GM12878 (cell line): ENCODE results near the gene MRPS27. TPM values are rescaled to one million over a fixed set of nuclear protein-coding genes. Genes with fewer than 3 reads are reported as not detected.

ENCODE experiments used
- ATAC-seq: fragments of 200-7000 bp; cut with Tn5 transposase; 3 replicates; pipeline ENCODE4 v1.9.1; 2020; ENCODE audit warnings: mild to moderate bottlenecking, moderate library complexity
- BruUV-seq: library from RNA; stranded (reverse); fragments of 400-500 nt; replicated peaks from 2 replicates; lab custom pipeline; 2021; lab: Mats Ljungman, UMichigan
- CTCF ChIA-PET: fragments of 300-600 bp; sonication (Branson Sonifier 250); formaldehyde crosslinking; extraction: SDS; loops from one replicate; lab custom pipeline; 2021; ENCODE audit warnings: inconsistent platforms; lab: Yijun Ruan, JAX
- POLR2A ChIA-PET: fragments of 350-600 bp; formaldehyde crosslinking; extraction: SDS; loops from one replicate; lab custom pipeline; 2021; ENCODE audit warnings: inconsistent platforms; lab: Charles Lee
- RAD21 ChIA-PET: fragments of 300-600 bp; sonication (Branson Sonifier 250); formaldehyde crosslinking; loops from one replicate; lab custom pipeline; 2023; ENCODE audit warnings: antibody characterized with exemption; ENCODE audit not compliant: unreplicated experiment; lab: Charles Lee
- SMC1A ChIA-PET: fragments of 300-600 bp; sonication (Branson Sonifier 250); formaldehyde crosslinking; loops from one replicate; lab custom pipeline; 2023; ENCODE audit not compliant: unreplicated experiment, uncharacterized antibody; lab: Charles Lee
- DNase-seq: peaks from one replicate; pipeline ENCODE4 v3.0.0-alpha.2; 2011; ENCODE audit warnings: low read depth, low spot score
- FAIRE-seq: peaks from 3 replicates; lab custom pipeline; 2011; peaks lifted over from hg19 to GRCh38; lab: Jason Lieb, UNC
- H2AFZ ChIP-seq: 2 replicates; pipeline ENCODE4 v1.6.0; 2011; ENCODE audit warnings: low read depth, low read length, control low read depth; ENCODE audit not compliant: control insufficient read depth
- H3K27ac ChIP-seq: 2 replicates; pipeline ENCODE4 v1.5.1; 2011; ENCODE audit warnings: control low read depth; ENCODE audit not compliant: control insufficient read depth, insufficient read depth
- H3K27me3 ChIP-seq, 2 experiments: replicated peaks in 1 of 2; 2 replicates each; pipeline versions ENCODE4 v1.6.0 to v1.6.1; 2011; ENCODE audit warnings: low read length in 1 of 2; ENCODE audit not compliant: control insufficient read depth in 2 of 2, insufficient read depth in 2 of 2
- H3K36me3 ChIP-seq, 2 experiments: 2 replicates each; pipeline ENCODE4 v1.5.1; 2011; ENCODE audit warnings: low read length in 1 of 2; ENCODE audit not compliant: control insufficient read depth in 2 of 2, insufficient read depth in 2 of 2
- H3K4me1 ChIP-seq: 2 replicates; pipeline ENCODE4 v1.6.1; 2011; ENCODE audit warnings: mild to moderate bottlenecking, low read length, moderate library complexity, mixed read lengths; ENCODE audit not compliant: control insufficient read depth, insufficient read depth
- H3K4me2 ChIP-seq: 2 replicates; pipeline ENCODE4 v1.6.0; 2011; ENCODE audit warnings: control low read depth; ENCODE audit not compliant: control insufficient read depth, insufficient read depth
- H3K4me3 ChIP-seq: fragments of 200-600 bp; sonication (generic); 2 replicates; pipeline ENCODE4 v1.5.1; 2016
- H3K79me2 ChIP-seq: 2 replicates; pipeline ENCODE4 v1.6.0; 2011; ENCODE audit warnings: low read length; ENCODE audit not compliant: control insufficient read depth, insufficient read depth
- H3K9ac ChIP-seq: 2 replicates; pipeline ENCODE4 v1.8.0; 2011; ENCODE audit warnings: low read length, control low read depth, mixed read lengths; ENCODE audit not compliant: control insufficient read depth, insufficient read depth
- H3K9me3 ChIP-seq: replicated peaks from 3 replicates; pipeline ENCODE4 v1.5.1; 2011; ENCODE audit warnings: mild to moderate bottlenecking, low read length; ENCODE audit not compliant: control insufficient read depth, insufficient read depth
- H4K20me1 ChIP-seq: 2 replicates; pipeline ENCODE4 v1.6.0; 2011; ENCODE audit not compliant: control insufficient read depth, insufficient read depth
- KDM1A ChIP-seq: fragments of 200-600 bp; sonication (generic); IDR thresholded peaks from 2 replicates; pipeline ENCODE4 v1.6.1; 2016; ENCODE audit warnings: borderline replicate concordance
- RCOR1 ChIP-seq: conservative IDR thresholded peaks from 2 replicates; pipeline ENCODE4 v1.6.1; 2012; ENCODE audit warnings: low read depth, low read length, improper control_type of control experiment
- RELA ChIP-seq: fragments of 450-650 bp; IDR thresholded peaks from 2 replicates; pipeline ENCODE4 v1.8.0; 2014; ENCODE audit warnings: borderline replicate concordance; ENCODE audit not compliant: partially characterized antibody
- SMAD1 ChIP-seq: fragments of 450-650 bp; IDR thresholded peaks from 2 replicates; pipeline ENCODE4 v1.6.1; 2018; ENCODE audit warnings: mild to moderate bottlenecking, low read depth; ENCODE audit not compliant: partially characterized antibody
- STAT1 ChIP-seq: fragments of 450-650 bp; conservative IDR thresholded peaks from 2 replicates; pipeline ENCODE4 v1.6.1; 2014; ENCODE audit warnings: antibody characterized with exemption, mild to moderate bottlenecking
- ZBTB40 ChIP-seq: fragments of 450-650 bp; IDR thresholded peaks from 2 replicates; pipeline ENCODE4 v1.6.1; 2016; ENCODE audit warnings: mild to moderate bottlenecking, moderate library complexity, borderline replicate concordance
- ZNF687 ChIP-seq: fragments of 450-650 bp; IDR thresholded peaks from 2 replicates; pipeline ENCODE4 v1.6.1; 2017; ENCODE audit warnings: mild to moderate bottlenecking, moderate library complexity
- WGBS: methylation state at CpG from one replicate; pipeline ENCODE4 v1.1.6; 2016; ENCODE audit warnings: low lambda C conversion rate; ENCODE audit not compliant: insufficient replicate concordance, insufficient coverage; ENCODE audit errors: missing lambda C conversion rate; 5-methylcytosine and 5-hydroxymethylcytosine counted together
- in situ Hi-C: fragments of 300-500 bp; cut with MboI; formaldehyde crosslinking; loops from 9 replicates; pipeline ENCODE4 v1.14.3; 2018; ENCODE audit warnings: mixed read lengths
- intact Hi-C: fragments of 100-400 bp; cut with micrococcal nuclease; formaldehyde crosslinking; loops from one replicate; pipeline ENCODE4 v1.14.2; 2022; ENCODE audit not compliant: unreplicated experiment
- polyA plus RNA-seq, 11 experiments: library from polyadenylated mRNA; depleted of rRNA in 4 of 11; unstranded in 6 of 11; stranded (reverse) in 5 of 11; fragments of >200 nt; fragmentation: Nextera tagmentation in 4 of 11; fragmentation: Illumina TruSeq in 1 of 11; extraction: Ambion mirVana in 4 of 11; extraction: Trizol in 1 of 11; gene quantifications; 1 replicate in 1 of 11; 2 replicates in 10 of 11; pipeline versions ENCODE4 v1.2.1 to v1.2.3, GENCODE V29; 2011 to 2016; ENCODE audit warnings: inconsistent platforms in 2 of 11, missing spikeins in 2 of 11, low read depth in 1 of 11
- total RNA-seq, 4 experiments: library from RNA; depleted of rRNA in 3 of 4; stranded (reverse); fragments of >200 nt in 3 of 4; fragmentation: Illumina TruSeq in 1 of 4; extraction: Trizol in 1 of 4; gene quantifications; 2 replicates each; pipeline versions ENCODE4 v1.2.1 to v1.2.3, GENCODE V29; 2013 to 2021

Gene MRPS27
- total and polyA plus RNA-seq, 10 of the 15 experiments (the other 5 are each of a cell fraction or from before 2014, with no cell fraction given), result 61.0 to 128 (median 93.0) TPM

- ChIA-PET POLR2A (interaction anchor here (0.9 to 2.0 kb wide), 9 partner anchors 8 to 166 kb away, joined by 3 to 10 read pairs (median 4); partner anchors contain the start of genes MRPS27 and PTCD2), SMC1A (interaction anchor here (0.6 to 2.4 kb wide), 10 partner anchors 9 to 826 kb away, joined by 3 to 9 read pairs (median 4); no protein-coding TSS in a partner anchor), RAD21 (interaction anchor here (1.4 to 6.1 kb wide), 3 partner anchors 10 to 68 kb away, joined by 6 to 29 read pairs (median 6); partner anchors contain the start of genes MRPS27 and PTCD2), CTCF (interaction anchor here (0.9 to 1.7 kb wide), 4 partner anchors 9 to 515 kb away, joined by 3 to 6 read pairs (median 4); no protein-coding TSS in a partner anchor)
- TF ChIP-seq RCOR1, result no peak
- TF ChIP-seq ZBTB40, result no peak
- no peak for TF ChIP-seq KDM1A
- TF ChIP-seq RELA, result no peak
- no peak for TF ChIP-seq SMAD1
- TF ChIP-seq STAT1, result no peak
- no peak for TF ChIP-seq ZNF687
- H3K4me1 ChIP-seq, result peaks cover 60% of the 10 kb centered on the region
- 55% methylated on average over 3 of the region's 3 CpGs for WGBS
- no peak for ATAC-seq
- no peaks in the 10 kb centered on the region for H3K36me3 ChIP-seq
- no peak for DNase-seq
- intact Hi-C loops, result loop anchor here (5.0 kb wide), 1 partner anchor 170 kb away; no protein-coding TSS in a partner anchor
- H2AFZ ChIP-seq, result no peak overlapping the region
- no peaks in the 10 kb centered on the region for H3K27me3 ChIP-seq
- H3K4me3 ChIP-seq, result peak overlapping the region; percentile 16
- no peaks in the 10 kb centered on the region for H4K20me1 ChIP-seq
- H3K9ac ChIP-seq, result 0 out of 2 replicates have a peak overlapping the region, but pooled peaks have one; percentile 1
- H3K27ac ChIP-seq, result peak overlapping the region; percentile 62
- H3K4me2 ChIP-seq, result peak overlapping the region; percentile 64
- H3K9me3 ChIP-seq, result no peaks in the 10 kb centered on the region
- FAIRE-seq, result no peak
- in situ Hi-C loops, result no loop called here
- BruUV-seq, result no TSS peak
- peaks cover 82% of the 10 kb centered on the region for H3K79me2 ChIP-seq
Measured at GRCh38 chr5:72302171-72302570, 17.9 kb downstream of the MRPS27 start.
